Chondrocyte (in vitro differentiated cells): ENCODE measurements around the gene TMEM154. TPM values are rescaled to one million over a fixed set of nuclear protein-coding genes. Genes with fewer than 3 reads are reported as not detected.

ENCODE experiments used
- DNase-seq: peaks from one replicate; pipeline ENCODE4 v3.0.0; 2021; ENCODE audit warnings: mixed read lengths, low spot score
- H3K27ac Mint-ChIP-seq: one replicate; pipeline ENCODE4 v1.8.0; 2021; ENCODE audit warnings: mild to moderate bottlenecking, moderate library complexity, mixed read lengths; ENCODE audit not compliant: unreplicated experiment
- H3K27me3 Mint-ChIP-seq: 2 replicates; pipeline ENCODE4 v1.8.0; 2021; ENCODE audit warnings: low read depth, mixed read lengths
- H3K36me3 Mint-ChIP-seq: 2 replicates; pipeline ENCODE4 v1.8.0; 2021; ENCODE audit warnings: low read depth, mixed read lengths
- H3K4me1 Mint-ChIP-seq: 2 replicates; pipeline ENCODE4 v1.8.0; 2021; ENCODE audit warnings: low read depth, mild to moderate bottlenecking, mixed read lengths
- H3K4me3 Mint-ChIP-seq: one replicate; pipeline ENCODE4 v1.8.0; 2021; ENCODE audit warnings: mild to moderate bottlenecking, moderate library complexity, mixed read lengths; ENCODE audit not compliant: unreplicated experiment
- H3K9me3 Mint-ChIP-seq: 2 replicates; pipeline ENCODE4 v1.8.0; 2021; ENCODE audit warnings: low read depth, mixed read lengths
- total RNA-seq: library from RNA; stranded (reverse); gene quantifications from 3 replicates; pipeline ENCODE4 v1.2.1, GENCODE V29; 2021
- TF ChIP-seq, protein P1 (sequence below): fragments of 200-600 bp; sonication (generic); IDR thresholded peaks from 2 replicates; pipeline ENCODE4 v1.5.0; 2021; ENCODE audit warnings: antibody characterized with exemption, mild to moderate bottlenecking, moderate library complexity

Gene TMEM154
- total RNA-seq, 1 donor from 2014 or later = 2.2 TPM

DNA sequence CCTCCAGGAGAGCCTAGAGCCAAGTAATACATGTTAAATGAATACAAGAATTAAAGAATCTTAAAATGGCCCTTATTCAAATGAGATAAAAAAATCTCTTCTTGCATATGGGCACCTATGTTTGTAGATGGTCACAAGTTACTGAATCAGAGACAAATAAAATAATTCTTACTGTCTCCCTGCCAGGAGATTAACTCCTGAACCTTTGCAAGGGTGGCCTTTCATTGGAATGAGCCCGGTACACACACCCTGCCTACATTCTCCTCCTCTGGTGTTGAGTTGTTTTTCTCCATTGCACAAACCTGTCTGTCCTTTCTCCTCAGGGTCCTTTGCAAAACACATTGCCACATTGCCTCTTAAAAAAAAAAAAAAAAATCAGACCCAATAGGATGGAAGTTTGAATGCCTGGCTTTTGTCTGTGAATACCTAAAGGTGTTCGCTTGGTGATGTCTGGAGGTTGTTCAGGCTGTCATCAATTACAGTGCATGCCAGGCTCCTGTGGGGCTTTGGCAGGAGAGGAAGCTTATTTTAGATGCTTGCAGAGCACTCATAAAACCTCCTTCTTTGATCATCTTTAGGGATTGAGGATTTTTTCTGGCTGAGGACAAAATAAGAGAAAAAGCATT is 8.3 kb upstream of the TMEM154 start:
- TF ChIP-seq, protein P1, sequence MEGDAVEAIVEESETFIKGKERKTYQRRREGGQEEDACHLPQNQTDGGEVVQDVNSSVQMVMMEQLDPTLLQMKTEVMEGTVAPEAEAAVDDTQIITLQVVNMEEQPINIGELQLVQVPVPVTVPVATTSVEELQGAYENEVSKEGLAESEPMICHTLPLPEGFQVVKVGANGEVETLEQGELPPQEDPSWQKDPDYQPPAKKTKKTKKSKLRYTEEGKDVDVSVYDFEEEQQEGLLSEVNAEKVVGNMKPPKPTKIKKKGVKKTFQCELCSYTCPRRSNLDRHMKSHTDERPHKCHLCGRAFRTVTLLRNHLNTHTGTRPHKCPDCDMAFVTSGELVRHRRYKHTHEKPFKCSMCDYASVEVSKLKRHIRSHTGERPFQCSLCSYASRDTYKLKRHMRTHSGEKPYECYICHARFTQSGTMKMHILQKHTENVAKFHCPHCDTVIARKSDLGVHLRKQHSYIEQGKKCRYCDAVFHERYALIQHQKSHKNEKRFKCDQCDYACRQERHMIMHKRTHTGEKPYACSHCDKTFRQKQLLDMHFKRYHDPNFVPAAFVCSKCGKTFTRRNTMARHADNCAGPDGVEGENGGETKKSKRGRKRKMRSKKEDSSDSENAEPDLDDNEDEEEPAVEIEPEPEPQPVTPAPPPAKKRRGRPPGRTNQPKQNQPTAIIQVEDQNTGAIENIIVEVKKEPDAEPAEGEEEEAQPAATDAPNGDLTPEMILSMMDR = no peak
- Mint-ChIP-seq H3K4me1 (no peaks in the 10 kb centered on the region), H3K27me3 (peaks cover 6% of the 10 kb centered on the region), H3K9me3 (no peaks in the 10 kb centered on the region), H3K4me3 (no peak overlapping the region), H3K27ac (no peak overlapping the region), H3K36me3 (no peaks in the 10 kb centered on the region)
- no peak for DNase-seq

DNA sequence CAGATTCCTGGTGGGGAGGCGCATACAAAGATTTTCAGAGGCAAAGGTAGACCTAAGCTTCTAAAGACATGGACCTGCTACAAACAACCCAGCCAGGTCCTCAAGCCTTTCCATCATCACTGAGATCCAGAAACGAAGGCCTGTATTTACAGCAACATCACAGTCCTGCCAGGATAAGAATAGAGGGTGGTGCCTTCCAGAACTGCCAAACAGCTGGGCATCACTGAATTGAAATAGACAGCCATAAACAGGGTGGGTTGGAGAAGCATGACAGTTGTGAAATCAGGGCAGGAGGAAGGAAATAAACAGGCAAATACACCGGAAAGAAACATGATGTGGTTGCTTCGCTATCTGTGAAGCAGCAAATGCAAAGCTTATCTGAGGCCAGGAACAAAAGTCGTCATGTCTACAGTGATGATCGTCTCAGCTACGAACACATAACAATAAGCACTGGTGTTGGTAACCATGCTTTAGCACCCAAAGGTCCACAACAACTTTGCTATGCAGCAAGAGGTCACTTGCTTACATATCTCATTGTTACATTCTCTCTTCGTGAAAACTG is 6.7 kb upstream of the TMEM154 start:
- TF ChIP-seq, protein P1 = no peak
- Mint-ChIP-seq H3K27ac (no peak overlapping the region), H3K27me3 (peaks cover 4% of the 10 kb centered on the region), H3K9me3 (no peaks in the 10 kb centered on the region), H3K36me3 (no peaks in the 10 kb centered on the region), H3K4me3 (no peak overlapping the region), H3K4me1 (no peaks in the 10 kb centered on the region)
- DNase-seq = no peak

DNA sequence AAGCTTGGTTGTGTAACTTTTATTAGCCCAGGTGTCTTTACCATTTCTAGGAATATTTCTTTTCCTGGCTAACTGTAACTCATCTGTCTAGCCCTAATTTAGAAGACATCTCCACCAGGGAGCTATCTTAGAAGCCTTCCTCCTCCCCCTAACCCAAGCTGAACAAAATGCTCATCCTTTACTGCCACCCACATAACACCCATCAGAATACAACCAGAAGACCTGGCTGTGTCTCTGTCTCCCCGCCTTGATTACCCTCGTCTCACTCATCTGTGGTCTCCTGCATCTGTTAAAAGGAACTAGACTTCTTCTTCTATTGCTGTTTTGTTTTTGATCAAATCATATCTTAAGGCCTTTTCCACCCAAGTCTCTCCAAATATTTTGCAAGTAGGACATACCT is 4.8 kb upstream of the TMEM154 start:
- no peak for DNase-seq
- no peak overlapping the region for H3K4me3 Mint-ChIP-seq
- H3K9me3 Mint-ChIP-seq = no peaks in the 10 kb centered on the region
- H3K4me1 Mint-ChIP-seq = peaks cover 9% of the 10 kb centered on the region
- peaks cover 4% of the 10 kb centered on the region for H3K27me3 Mint-ChIP-seq
- no peaks in the 10 kb centered on the region for H3K36me3 Mint-ChIP-seq
- TF ChIP-seq, protein P1 = no peak
- H3K27ac Mint-ChIP-seq = no peak overlapping the region

DNA sequence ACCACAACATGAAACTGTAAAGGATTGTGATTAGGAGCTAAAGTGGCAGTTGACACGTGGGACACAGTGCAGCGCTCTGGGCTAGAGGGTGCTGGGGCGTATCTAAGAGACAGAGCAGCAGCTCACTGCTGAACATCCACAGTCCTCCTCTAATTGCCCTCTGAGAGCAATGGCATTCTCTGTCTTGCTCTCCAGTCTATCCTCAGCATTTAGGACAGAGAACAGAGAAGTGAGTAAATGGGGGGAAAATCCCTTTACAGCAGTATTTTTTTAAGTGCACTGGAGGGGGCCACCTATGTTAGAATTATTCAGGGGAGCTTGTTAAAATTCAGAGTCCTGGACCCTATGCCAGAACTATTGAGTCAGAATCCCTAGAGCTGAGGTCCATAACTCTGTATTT is 4.2 kb upstream of the TMEM154 start:
- Mint-ChIP-seq H3K27ac (no peak overlapping the region), H3K36me3 (no peaks in the 10 kb centered on the region), H3K27me3 (peaks cover 4% of the 10 kb centered on the region), H3K4me1 (peaks cover 14% of the 10 kb centered on the region), H3K9me3 (no peaks in the 10 kb centered on the region), H3K4me3 (no peak overlapping the region)
- no peak for DNase-seq
- TF ChIP-seq, protein P1 = no peak

DNA sequence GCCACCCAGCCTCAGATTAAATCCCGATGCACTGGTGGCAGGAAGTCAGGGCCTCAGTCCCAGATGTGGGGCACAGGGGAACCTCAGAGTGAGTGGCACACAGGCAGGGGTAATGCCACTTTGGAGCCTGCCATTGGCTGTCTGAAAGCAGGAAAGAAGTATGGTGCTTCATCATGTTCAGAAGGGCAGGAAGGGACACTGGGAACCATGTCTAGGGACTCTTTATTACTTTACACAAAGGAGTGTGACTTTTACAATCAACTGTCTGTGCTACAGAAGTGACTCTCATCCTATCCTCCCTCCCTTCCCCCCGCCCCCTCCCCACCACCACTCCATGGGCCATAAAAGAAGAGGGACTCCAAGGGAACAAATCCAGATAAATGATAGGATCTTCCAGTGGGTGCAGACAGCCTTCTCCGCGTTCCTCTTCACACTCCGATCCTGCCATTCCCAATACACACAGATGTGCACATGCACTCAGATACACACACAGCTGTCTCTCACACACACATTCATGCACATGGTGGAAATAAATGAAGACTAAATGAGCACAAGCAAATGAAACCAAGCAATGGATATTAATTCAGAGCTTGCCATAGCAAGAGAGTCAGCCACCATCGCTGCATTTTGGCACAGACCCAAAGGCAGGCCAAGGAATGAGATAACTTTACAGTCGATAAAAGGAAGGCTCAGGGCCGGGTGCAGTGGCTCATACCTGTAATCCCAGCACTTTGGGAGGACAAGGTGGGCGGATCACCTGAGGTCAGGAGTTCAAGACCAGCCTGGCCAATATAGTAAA is 2.5 kb upstream of the TMEM154 start:
- TF ChIP-seq, protein P1 = no peak
- H3K4me3 Mint-ChIP-seq = no peak overlapping the region
- H3K9me3 Mint-ChIP-seq = no peaks in the 10 kb centered on the region
- H3K27me3 Mint-ChIP-seq = peaks cover 2% of the 10 kb centered on the region
- H3K27ac Mint-ChIP-seq = no peak overlapping the region
- H3K36me3 Mint-ChIP-seq = no peaks in the 10 kb centered on the region
- DNase-seq = no peak
- H3K4me1 Mint-ChIP-seq = peaks cover 14% of the 10 kb centered on the region
